Measurements from ENCODE around the gene CPSF4L.

DNA sequence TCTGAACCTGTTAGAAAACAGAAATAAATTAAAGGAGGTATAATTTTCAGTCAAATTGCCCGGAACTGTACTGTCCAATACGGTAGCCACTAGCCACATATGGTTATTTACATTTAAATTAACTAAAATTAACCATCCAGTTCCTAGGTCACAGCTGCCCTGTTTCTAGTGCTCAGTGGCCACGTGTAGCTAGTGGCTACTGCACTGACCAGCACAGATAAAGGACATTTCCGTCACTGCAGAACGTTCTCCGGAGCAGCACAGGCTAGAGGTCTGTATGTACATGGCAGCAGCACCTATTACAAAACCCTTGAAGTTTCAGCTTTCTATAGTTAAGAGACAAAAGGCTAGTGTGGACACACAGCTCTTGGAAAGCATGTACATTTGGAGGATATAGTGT, 33.7 kb downstream of the CPSF4L start:
- TF ChIP-seq YY1 (IDR thresholded peaks at IDR 0.05; ENCODE audit: low read depth) (no peak), POLR2AphosphoS5 (IDR thresholded peaks at IDR 0.05; ENCODE audit: low read depth, low read length) (no peak), JUND (IDR thresholded peaks at IDR 0.05) (no peak), EZH2phosphoT487 (IDR thresholded peaks at IDR 0.05; ENCODE audit: borderline replicate concordance, low read depth) (no peak), TAF1 (IDR thresholded peaks at IDR 0.05; ENCODE audit: borderline replicate concordance, low read depth, low read length) (no peak)
- TF ChIP-seq, protein P1, sequence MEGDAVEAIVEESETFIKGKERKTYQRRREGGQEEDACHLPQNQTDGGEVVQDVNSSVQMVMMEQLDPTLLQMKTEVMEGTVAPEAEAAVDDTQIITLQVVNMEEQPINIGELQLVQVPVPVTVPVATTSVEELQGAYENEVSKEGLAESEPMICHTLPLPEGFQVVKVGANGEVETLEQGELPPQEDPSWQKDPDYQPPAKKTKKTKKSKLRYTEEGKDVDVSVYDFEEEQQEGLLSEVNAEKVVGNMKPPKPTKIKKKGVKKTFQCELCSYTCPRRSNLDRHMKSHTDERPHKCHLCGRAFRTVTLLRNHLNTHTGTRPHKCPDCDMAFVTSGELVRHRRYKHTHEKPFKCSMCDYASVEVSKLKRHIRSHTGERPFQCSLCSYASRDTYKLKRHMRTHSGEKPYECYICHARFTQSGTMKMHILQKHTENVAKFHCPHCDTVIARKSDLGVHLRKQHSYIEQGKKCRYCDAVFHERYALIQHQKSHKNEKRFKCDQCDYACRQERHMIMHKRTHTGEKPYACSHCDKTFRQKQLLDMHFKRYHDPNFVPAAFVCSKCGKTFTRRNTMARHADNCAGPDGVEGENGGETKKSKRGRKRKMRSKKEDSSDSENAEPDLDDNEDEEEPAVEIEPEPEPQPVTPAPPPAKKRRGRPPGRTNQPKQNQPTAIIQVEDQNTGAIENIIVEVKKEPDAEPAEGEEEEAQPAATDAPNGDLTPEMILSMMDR (IDR thresholded peaks at IDR 0.05): no peak
- TF ChIP-seq, protein P2, sequence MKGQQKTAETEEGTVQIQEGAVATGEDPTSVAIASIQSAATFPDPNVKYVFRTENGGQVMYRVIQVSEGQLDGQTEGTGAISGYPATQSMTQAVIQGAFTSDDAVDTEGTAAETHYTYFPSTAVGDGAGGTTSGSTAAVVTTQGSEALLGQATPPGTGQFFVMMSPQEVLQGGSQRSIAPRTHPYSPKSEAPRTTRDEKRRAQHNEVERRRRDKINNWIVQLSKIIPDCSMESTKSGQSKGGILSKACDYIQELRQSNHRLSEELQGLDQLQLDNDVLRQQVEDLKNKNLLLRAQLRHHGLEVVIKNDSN (IDR thresholded peaks at IDR 0.05; ENCODE audit: borderline replicate concordance, low read depth): no peak
- TF ChIP-seq, protein P3, sequence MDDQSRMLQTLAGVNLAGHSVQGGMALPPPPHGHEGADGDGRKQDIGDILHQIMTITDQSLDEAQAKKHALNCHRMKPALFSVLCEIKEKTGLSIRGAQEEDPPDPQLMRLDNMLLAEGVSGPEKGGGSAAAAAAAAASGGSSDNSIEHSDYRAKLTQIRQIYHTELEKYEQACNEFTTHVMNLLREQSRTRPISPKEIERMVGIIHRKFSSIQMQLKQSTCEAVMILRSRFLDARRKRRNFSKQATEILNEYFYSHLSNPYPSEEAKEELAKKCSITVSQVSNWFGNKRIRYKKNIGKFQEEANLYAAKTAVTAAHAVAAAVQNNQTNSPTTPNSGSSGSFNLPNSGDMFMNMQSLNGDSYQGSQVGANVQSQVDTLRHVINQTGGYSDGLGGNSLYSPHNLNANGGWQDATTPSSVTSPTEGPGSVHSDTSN (IDR thresholded peaks at IDR 0.05): no peak
